BLaER1 treated with 17β-estradiol and CSF1 and Interleukin-3, amounts not matched to agents 10 nM and 100 nM (cell line): ENCODE results near the gene IGFBP1.
"Not testable (repeated sequence)": the region's sequence is repeated elsewhere in the genome, so short reads cannot be mapped to it uniquely, and the experiment has no call there.

ENCODE experiments used
- H3K27ac ChIP-seq, 11 experiments: shearing (Covaris generic); formaldehyde crosslinking; 2 replicates each; pipeline ENCODE4 v1.8.1; 2022
- H3K27me3 ChIP-seq, 11 experiments: shearing (Covaris generic); formaldehyde crosslinking; 2 replicates each; pipeline ENCODE4 v1.8.1; 2022
- H3K36me3 ChIP-seq, 11 experiments: shearing (Covaris generic); formaldehyde crosslinking; 2 replicates each; pipeline ENCODE4 v1.8.1; 2022
- H3K4me1 ChIP-seq, 10 experiments: shearing (Covaris generic); formaldehyde crosslinking; 2 replicates each; pipeline ENCODE4 v1.8.1; 2022
- H3K4me2 ChIP-seq, 11 experiments: shearing (Covaris generic); formaldehyde crosslinking; 2 replicates each; pipeline ENCODE4 v1.8.1; 2022
- H3K4me3 ChIP-seq, 10 experiments: shearing (Covaris generic); formaldehyde crosslinking; 2 replicates each; pipeline ENCODE4 v1.8.1; 2022
- H3K9ac ChIP-seq, 11 experiments: shearing (Covaris generic); formaldehyde crosslinking; 2 replicates each; pipeline ENCODE4 v1.8.1; 2022
- H3K9me3 ChIP-seq, 11 experiments: shearing (Covaris generic); formaldehyde crosslinking; replicated peaks in 1 of 11; 2 replicates each; pipeline ENCODE4 v1.8.1; 2022
- H4K20me1 ChIP-seq, 11 experiments: shearing (Covaris generic); formaldehyde crosslinking; 2 replicates each; pipeline ENCODE4 v1.8.1; 2022
- Cebpa-rat ChIP-seq, 11 experiments: shearing (Covaris generic); IDR thresholded peaks; 2 replicates each; pipeline ENCODE4 v1.8.1; 2022

IGFBP1 gene

DNA sequence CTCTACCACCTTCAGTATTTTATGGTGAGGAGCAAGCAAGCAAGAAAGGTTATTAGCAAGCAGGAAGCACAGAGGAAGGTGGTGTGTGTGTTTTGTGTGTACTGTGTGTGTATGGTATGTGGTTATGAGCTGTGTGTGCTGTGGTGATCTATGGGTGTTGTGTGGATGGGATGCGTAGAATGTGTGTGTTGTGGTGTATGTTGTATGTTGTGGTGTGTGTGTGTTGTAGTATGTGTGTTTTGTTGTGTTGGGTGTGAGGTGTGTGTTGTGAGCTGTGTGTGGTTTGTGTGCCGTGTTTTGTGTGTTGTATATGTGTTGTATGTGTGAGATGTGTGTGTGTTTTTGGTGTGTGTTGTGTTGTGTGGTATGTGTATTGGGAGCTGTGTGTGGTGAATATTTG lies 49.6 kb downstream of the IGFBP1 start:
- Histone ChIP-seq H3K4me2 (peak overlapping the region in 6 of 11 experiments; percentile 28 to 59 (median 42); a peak in 11 of 22 replicates), H3K9me3 (peaks cover 11 to 26% (median 16%) of the 10 kb centered on the region in 11 experiments; a peak in 20 of 22 replicates), H3K27ac (peak overlapping the region in 2 of 11 experiments; percentile 26 to 41; a peak in 1 of 22 replicates), H3K9ac (no peak overlapping the region), H3K27me3 (no peaks in the 10 kb centered on the region), H4K20me1 (no peaks in the 10 kb centered on the region; a peak in 1 of 22 replicates), H3K4me3 (no peak overlapping the region), H3K36me3 (no peaks in the 10 kb centered on the region), H3K4me1 (peaks cover 8 to 46% (median 27%) of the 10 kb centered on the region in 10 experiments; a peak in 18 of 20 replicates)
- TF ChIP-seq Cebpa-rat (IDR thresholded peaks at IDR 0.05), result no peak

- H3K4me2 ChIP-seq, result peak overlapping the region in 7 of 11 experiments; percentile 6 to 59 (median 36); a peak in 10 of 22 replicates
- H3K27me3 ChIP-seq, result no peaks in the 10 kb centered on the region
- H3K36me3 ChIP-seq, result no peaks in the 10 kb centered on the region
Measured at GRCh38 chr7:45938626-45939302, 50.5 kb downstream of the IGFBP1 start.

GRCh38 chr7:45939574-45939973 lies 51.3 kb downstream of the IGFBP1 start:
- peaks cover 8 to 46% (median 27%) of the 10 kb centered on the region in 10 experiments; a peak in 18 of 20 replicates for H3K4me1 ChIP-seq
- no peak overlapping the region for H3K9ac ChIP-seq
- H3K27me3 ChIP-seq, result no peaks in the 10 kb centered on the region
- H3K9me3 ChIP-seq, result peaks cover 11 to 26% (median 16%) of the 10 kb centered on the region in 11 experiments; a peak in 20 of 22 replicates
- no peaks in the 10 kb centered on the region for H3K36me3 ChIP-seq
- H3K4me3 ChIP-seq, result no peak overlapping the region
- H4K20me1 ChIP-seq, result no peaks in the 10 kb centered on the region; a peak in 1 of 22 replicates
- peak overlapping the region in 2 of 11 experiments; percentile 48 to 52; a peak in 3 of 22 replicates for H3K4me2 ChIP-seq
- H3K27ac ChIP-seq, result no peak overlapping the region
- no peak for TF ChIP-seq Cebpa-rat (IDR thresholded peaks at IDR 0.05)

More at GRCh38 chr7:45938626-45939302, 50.5 kb downstream of the IGFBP1 start:
- no peak overlapping the region for H3K27ac ChIP-seq
- peaks cover 8 to 46% (median 27%) of the 10 kb centered on the region in 10 experiments; a peak in 18 of 20 replicates for H3K4me1 ChIP-seq
- H3K9me3 ChIP-seq, result peaks cover 11 to 26% (median 16%) of the 10 kb centered on the region in 11 experiments; a peak in 20 of 22 replicates
- H4K20me1 ChIP-seq, result no peaks in the 10 kb centered on the region; a peak in 1 of 22 replicates
- no peak overlapping the region for H3K4me3 ChIP-seq
- no peak for TF ChIP-seq Cebpa-rat (IDR thresholded peaks at IDR 0.05)
- H3K9ac ChIP-seq, result no peak overlapping the region

GRCh38 chr7:45940237-45940781 lies 52.0 kb downstream of the IGFBP1 start:
- H3K9me3 ChIP-seq, result peaks cover 11 to 26% (median 16%) of the 10 kb centered on the region in 11 experiments; a peak in 20 of 22 replicates
- not testable (repeated sequence) for H3K27me3 ChIP-seq, H4K20me1 ChIP-seq, H3K36me3 ChIP-seq
- H3K4me3 ChIP-seq, result peak overlapping the region in 5 of 10 experiments; percentile 4 to 47 (median 17); a peak in 9 of 20 replicates
- H3K4me1 ChIP-seq, result peaks cover 8 to 46% (median 27%) of the 10 kb centered on the region in 10 experiments; a peak in 18 of 20 replicates
- peak overlapping the region; percentile 38 to 64 (median 47) for H3K4me2 ChIP-seq
- peak overlapping the region in 2 of 11 experiments; percentile 21 to 29; a peak in 2 of 22 replicates for H3K9ac ChIP-seq
- peak overlapping the region in 6 of 11 experiments; percentile 8 to 46 (median 24); a peak in 8 of 22 replicates for H3K27ac ChIP-seq

GRCh38 chr7:45940939-45941338 lies 52.7 kb downstream of the IGFBP1 start:
- H3K27me3 ChIP-seq, result no peaks in the 10 kb centered on the region
- peak overlapping the region in 1 of 11 experiments; percentile 21; a peak in 1 of 22 replicates for H3K9ac ChIP-seq
- peak overlapping the region; percentile 38 to 64 (median 47); a peak in 21 of 22 replicates for H3K4me2 ChIP-seq
- peaks cover 11 to 26% (median 16%) of the 10 kb centered on the region in 11 experiments; a peak in 20 of 22 replicates for H3K9me3 ChIP-seq
- no peaks in the 10 kb centered on the region; a peak in 1 of 22 replicates for H4K20me1 ChIP-seq
- no peaks in the 10 kb centered on the region for H3K36me3 ChIP-seq
- peak overlapping the region in 5 of 10 experiments; percentile 4 to 47 (median 17); a peak in 6 of 20 replicates for H3K4me3 ChIP-seq
- peak overlapping the region in 6 of 11 experiments; percentile 8 to 46 (median 24); a peak in 8 of 22 replicates for H3K27ac ChIP-seq
- no peak for TF ChIP-seq Cebpa-rat (IDR thresholded peaks at IDR 0.05)
- H3K4me1 ChIP-seq, result peaks cover 8 to 46% (median 27%) of the 10 kb centered on the region in 10 experiments; a peak in 18 of 20 replicates
